Thyroid gland (tissue), 4 donors: ENCODE results near the gene ACSF3. TPM values are rescaled to one million over a fixed set of nuclear protein-coding genes. Genes with fewer than 3 reads are reported as not detected.

Source experiments
- DNase-seq, 2 donors: peaks; one replicate each; pipeline ENCODE4 v3.0.0-alpha.2; 2019
- H3K27ac ChIP-seq, 3 donors: fragments of 200-600 bp; sonication (generic); 1 replicate in 2 of 3; 2 replicates in 1 of 3; pipeline ENCODE4 v1.5.1; 2016 to 2019; ENCODE audit warnings: mild to moderate bottlenecking in 1 of 3, moderate library complexity in 1 of 3
- H3K27me3 ChIP-seq: fragments of 200-600 bp; sonication (generic); one replicate; pipeline ENCODE4 v1.5.1; 2019
- H3K36me3 ChIP-seq, 2 donors: fragments of 200-600 bp; sonication (generic); one replicate each; pipeline ENCODE4 v1.5.1; 2016 to 2019
- H3K4me1 ChIP-seq, 2 donors: fragments of 200-600 bp; sonication (generic); one replicate each; pipeline ENCODE4 v1.5.1; 2017 to 2019
- H3K4me3 ChIP-seq, 3 donors: fragments of 200-600 bp; sonication (generic); replicated peaks in 1 of 3; 1 replicate in 2 of 3; 2 replicates in 1 of 3; pipeline ENCODE4 v1.5.1; 2016; ENCODE audit warnings: mild to moderate bottlenecking in 1 of 3
- H3K9me3 ChIP-seq: fragments of 200-600 bp; sonication (generic); one replicate; pipeline ENCODE4 v1.5.1; 2017
- CTCF ChIP-seq, 6 experiments: fragments of 200-600 bp in 3 of 6; fragments of 450-650 bp in 3 of 6; sonication (generic) in 3 of 6; IDR thresholded peaks; one replicate each; pipeline ENCODE4 v1.5.1; 2016 to 2019; ENCODE audit warnings: antibody characterized with exemption in 6 of 6, mild to moderate bottlenecking in 2 of 6, inconsistent platforms in 1 of 6, moderate library complexity in 1 of 6
- POLR2A ChIP-seq, 2 donors: fragments of 450-650 bp; IDR thresholded peaks; one replicate each; pipeline ENCODE4 v1.6.1; 2017; ENCODE audit warnings: antibody characterized with exemption in 2 of 2, mild to moderate bottlenecking in 2 of 2, moderate library complexity in 1 of 2
- WGBS, 2 donors: methylation state at CpG; one replicate each; pipeline ENCODE4 v1.1.5; 2017; 5-methylcytosine and 5-hydroxymethylcytosine counted together
- intact Hi-C: fragments of 100-400 bp; cut with DNase I; formaldehyde crosslinking; loops from one replicate; pipeline ENCODE4 v1.15.1; 2023
- total RNA-seq, 4 donors: library from RNA; depleted of rRNA; stranded (reverse); fragments of >200 nt; gene quantifications; one replicate each; pipeline ENCODE4 v1.2.3, GENCODE V29; 2016

The ACSF3 gene
- total RNA-seq, 4 donors from 2014 or later: 30.1 to 51.2 (median 33.4) TPM

- H3K27me3 ChIP-seq: no peaks in the 10 kb centered on the region
- H3K4me1 ChIP-seq: no peaks in the 10 kb centered on the region
- peaks cover 36 to 42% of the 10 kb centered on the region in 2 donors for H3K36me3 ChIP-seq
- 89 to 90% methylated on average over 15 to 21 of the region's 33 CpGs for WGBS, 2 donors
- TF ChIP-seq POLR2A (IDR thresholded peaks at IDR 0.05) (no peak), CTCF (IDR thresholded peaks at IDR 0.05) (no peak)
- H3K4me3 ChIP-seq: no peak overlapping the region
- H3K9me3 ChIP-seq: no peaks in the 10 kb centered on the region
- intact Hi-C loops: no loop called here
- no peak overlapping the region for H3K27ac ChIP-seq
- DNase-seq: no peak
Measured at GRCh38 chr16:89114159-89114981, 20.7 kb downstream of the ACSF3 start.

GRCh38 chr16:89115216-89115861, 21.7 kb downstream of the ACSF3 start:
- H3K27ac ChIP-seq: no peak overlapping the region
- WGBS, 2 donors: 71 to 78% methylated on average over 25 of the region's 25 CpGs
- H3K4me3 ChIP-seq: no peak overlapping the region
- TF ChIP-seq CTCF (IDR thresholded peaks at IDR 0.05) (no peak), POLR2A (IDR thresholded peaks at IDR 0.05) (no peak)
- H3K36me3 ChIP-seq: peaks cover 41 to 43% of the 10 kb centered on the region in 2 donors
- no peaks in the 10 kb centered on the region for H3K9me3 ChIP-seq
- no peaks in the 10 kb centered on the region for H3K4me1 ChIP-seq
- H3K27me3 ChIP-seq: no peaks in the 10 kb centered on the region
- DNase-seq: peak; percentile 35 to 37
- intact Hi-C loops: no loop called here

GRCh38 chr16:89116341-89117226, 22.9 kb downstream of the ACSF3 start:
- no peaks in the 10 kb centered on the region for H3K4me1 ChIP-seq
- no peak overlapping the region for H3K4me3 ChIP-seq
- no peak for TF ChIP-seq POLR2A (IDR thresholded peaks at IDR 0.05)
- no peak overlapping the region for H3K27ac ChIP-seq
- no peak for DNase-seq
- intact Hi-C loops: no loop called here
- peaks cover 36 to 45% of the 10 kb centered on the region in 2 donors for H3K36me3 ChIP-seq
- WGBS, 2 donors: 91 to 94% methylated on average over 22 to 25 of the region's 29 CpGs
- no peaks in the 10 kb centered on the region for H3K9me3 ChIP-seq
- H3K27me3 ChIP-seq: no peaks in the 10 kb centered on the region

- Histone ChIP-seq H3K36me3 (peaks cover 28 to 38% of the 10 kb centered on the region in 2 donors), H3K27me3 (no peaks in the 10 kb centered on the region), H3K4me3 (no peak overlapping the region), H3K4me1 (no peaks in the 10 kb centered on the region), H3K9me3 (no peaks in the 10 kb centered on the region), H3K27ac (no peak overlapping the region)
- no peak for DNase-seq
- intact Hi-C loops: no loop called here
- TF ChIP-seq POLR2A (IDR thresholded peaks at IDR 0.05) (no peak), CTCF (IDR thresholded peaks at IDR 0.05) (no peak)
- WGBS, 2 donors: 93% methylated on average over 14 to 18 of the region's 27 CpGs
Measured at GRCh38 chr16:89117227-89117974, 23.7 kb downstream of the ACSF3 start.

- no peak overlapping the region for H3K4me3 ChIP-seq
- WGBS, 2 donors: 88 to 92% methylated on average over 18 to 19 of the region's 19 CpGs
- intact Hi-C loops: no loop called here
- peaks cover 23 to 33% of the 10 kb centered on the region in 2 donors for H3K36me3 ChIP-seq
- H3K4me1 ChIP-seq: no peaks in the 10 kb centered on the region
- no peaks in the 10 kb centered on the region for H3K9me3 ChIP-seq
- no peak overlapping the region for H3K27ac ChIP-seq
- TF ChIP-seq POLR2A (IDR thresholded peaks at IDR 0.05): no peak
- no peak for TF ChIP-seq CTCF (IDR thresholded peaks at IDR 0.05)
- H3K27me3 ChIP-seq: no peaks in the 10 kb centered on the region
- no peak for DNase-seq
Measured at GRCh38 chr16:89117975-89118289, 24.3 kb downstream of the ACSF3 start.
